AG09309 (cell line): ENCODE results near the gene GAA.
A peak's percentile ranks its signal among the peaks of the same experiment; 100 is the strongest.
"Not testable (repeated sequence)": the region's sequence is repeated elsewhere in the genome, so short reads cannot be mapped to it uniquely, and the experiment has no call there.

Source experiments
- DNase-seq: peaks from one replicate; pipeline ENCODE4 v3.0.0-alpha.2; 2010; ENCODE audit warnings: low read depth
- H3K4me3 ChIP-seq: 2 replicates; pipeline ENCODE4 v1.5.1; 2011; ENCODE audit warnings: mild to moderate bottlenecking, low read depth, low read length, moderate library complexity; ENCODE audit not compliant: control insufficient read depth
- CTCF ChIP-seq: IDR thresholded peaks from 2 replicates; pipeline ENCODE4 v1.5.1; 2011; ENCODE audit warnings: mild to moderate bottlenecking, low read depth, low read length, inconsistent platforms; ENCODE audit not compliant: insufficient read depth, control insufficient read depth; ENCODE audit errors: missing control alignments

The GAA gene

GRCh38 chr17:80151333-80151732 lies 50.0 kb downstream of the GAA start:
- no peak for TF ChIP-seq CTCF
- DNase-seq: peak; percentile 58
- H3K4me3 ChIP-seq: no peak overlapping the region

GRCh38 chr17:80152081-80152702 lies 50.8 kb downstream of the GAA start:
- TF ChIP-seq CTCF: no peak
- DNase-seq: peak; percentile 58
- H3K4me3 ChIP-seq: no peak overlapping the region

- TF ChIP-seq CTCF: no peak
- DNase-seq: no peak
- H3K4me3 ChIP-seq: no peak overlapping the region
Measured at GRCh38 chr17:80153004-80153403, 51.6 kb downstream of the GAA start.

- DNase-seq: no peak
- no peak overlapping the region for H3K4me3 ChIP-seq
- TF ChIP-seq CTCF: no peak
Measured at GRCh38 chr17:80154166-80154565, 52.8 kb downstream of the GAA start.

- H3K4me3 ChIP-seq, DNase-seq: not testable (repeated sequence)
Measured at GRCh38 chr17:80155600-80155999, 54.2 kb downstream of the GAA start.

DNA sequence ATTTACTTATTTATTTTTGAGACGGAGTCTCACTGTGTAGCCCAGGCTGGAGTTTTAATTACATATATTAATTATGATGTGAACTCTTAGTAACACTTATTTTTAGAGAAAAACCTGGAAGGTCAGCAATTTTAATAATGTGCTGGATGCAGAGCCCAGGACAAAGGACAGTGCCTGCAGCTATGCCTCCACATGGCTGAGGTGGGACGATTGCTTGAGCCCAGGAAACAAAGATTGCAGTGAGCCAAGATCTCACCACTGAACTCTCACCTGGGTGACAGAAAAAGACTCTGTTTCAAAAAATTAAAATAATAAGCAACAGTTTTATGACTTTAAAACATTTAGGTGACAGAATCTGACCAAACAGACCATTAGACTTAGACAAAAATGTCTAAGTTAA lies 57.5 kb downstream of the GAA start:
- no peak for TF ChIP-seq CTCF
- no peak for DNase-seq
- H3K4me3 ChIP-seq: no peak overlapping the region

- DNase-seq: no peak
- H3K4me3 ChIP-seq: no peak overlapping the region
- TF ChIP-seq CTCF: no peak
Measured at GRCh38 chr17:80160536-80160935, 59.2 kb downstream of the GAA start.

GRCh38 chr17:80163336-80163735 lies 62.0 kb downstream of the GAA start:
- no peak for DNase-seq
- H3K4me3 ChIP-seq: no peak overlapping the region
- no peak for TF ChIP-seq CTCF
